RCC 7860 (cell line): ENCODE results near the gene QRICH2.
"Not testable (repeated sequence)": the region's sequence is repeated elsewhere in the genome, so short reads cannot be mapped to it uniquely, and the experiment has no call there.

Experiments used
- DNase-seq: peaks from one replicate; pipeline ENCODE4 v3.0.0-alpha.2; 2015; ENCODE audit warnings: low spot score
- FAIRE-seq: peaks from 2 replicates; lab custom pipeline; 2012; peaks lifted over from hg19 to GRCh38; lab: Jason Lieb, UNC

QRICH2 gene

GRCh38 chr17:76233588-76234353 lies 74.3 kb downstream of the QRICH2 start:
- no peak for DNase-seq
- FAIRE-seq, result no peak

- DNase-seq (no peak), FAIRE-seq (no peak)
These were observed 75.7 kb downstream of the QRICH2 start for GRCh38 chr17:76232342-76232741.

- not testable (repeated sequence) for FAIRE-seq, DNase-seq
These were observed 81.3 kb downstream of the QRICH2 start for GRCh38 chr17:76226749-76227148.

GRCh38 chr17:76225373-76226086 lies 82.5 kb downstream of the QRICH2 start:
- not testable (repeated sequence) for DNase-seq, FAIRE-seq
